DND-41 (cell line): Measurements from ENCODE around the gene LRRC59.
"Not testable (repeated sequence)": the region's sequence is repeated elsewhere in the genome, so short reads cannot be mapped to it uniquely, and the experiment has no call there.

ENCODE experiments used
- ATAC-seq: fragments of 200-7000 bp; cut with Tn5 transposase; 3 replicates; pipeline ENCODE4 v1.9.1; 2021; ENCODE audit warnings: low read depth; ENCODE audit not compliant: insufficient read depth
- DNase-seq: peaks from one replicate; pipeline ENCODE4 v3.0.0-alpha.2; 2020
- H2AFZ ChIP-seq: 2 replicates; pipeline ENCODE4 v1.6.0; 2012; ENCODE audit warnings: low read depth, low read length
- H3K27ac ChIP-seq: 2 replicates; pipeline ENCODE4 v1.5.1; 2012; ENCODE audit warnings: low read length, inconsistent platforms
- H3K27me3 ChIP-seq: fragments of 200-600 bp; sonication (generic); 2 replicates; pipeline ENCODE4 v1.6.0; 2012; ENCODE audit warnings: low read length, mild to moderate bottlenecking, inconsistent platforms; ENCODE audit not compliant: insufficient read depth, poor library complexity
- H3K36me3 ChIP-seq: 2 replicates; pipeline ENCODE4 v1.5.1; 2012; ENCODE audit warnings: low read length, inconsistent platforms; ENCODE audit not compliant: insufficient read depth
- H3K4me1 ChIP-seq: 2 replicates; pipeline ENCODE4 v1.5.1; 2012; ENCODE audit warnings: mild to moderate bottlenecking, low read length; ENCODE audit not compliant: insufficient read depth
- H3K4me2 ChIP-seq: 2 replicates; pipeline ENCODE4 v1.6.0; 2012; ENCODE audit warnings: mild to moderate bottlenecking, moderate library complexity, low read length, inconsistent platforms; ENCODE audit not compliant: insufficient read depth
- H3K4me3 ChIP-seq, 2 experiments: fragments of 200-600 bp in 1 of 2; shearing (Covaris generic) in 1 of 2; 2 replicates each; pipeline ENCODE4 v1.5.1; 2012 to 2016; ENCODE audit warnings: inconsistent platforms in 2 of 2, low read length in 2 of 2, mild to moderate bottlenecking in 2 of 2, low read depth in 1 of 2, moderate library complexity in 1 of 2
- H3K79me2 ChIP-seq: 2 replicates; pipeline ENCODE4 v1.6.0; 2012; ENCODE audit warnings: low read length, inconsistent platforms; ENCODE audit not compliant: insufficient read depth
- H3K9ac ChIP-seq: 2 replicates; pipeline ENCODE4 v1.6.0; 2012; ENCODE audit warnings: low read depth, mild to moderate bottlenecking, inconsistent platforms, low read length, moderate library complexity
- H3K9me3 ChIP-seq: 2 replicates; pipeline ENCODE4 v1.5.1; 2012; ENCODE audit warnings: low read length, moderate library complexity, mild to moderate bottlenecking, inconsistent platforms; ENCODE audit not compliant: insufficient read depth, severe bottlenecking
- H4K20me1 ChIP-seq: 2 replicates; pipeline ENCODE4 v1.6.0; 2012; ENCODE audit warnings: low read length; ENCODE audit not compliant: insufficient read depth
- CTCF ChIP-seq: IDR thresholded peaks from 2 replicates; pipeline ENCODE4 v1.5.1; 2012; ENCODE audit warnings: borderline replicate concordance, low read length, moderate library complexity, mild to moderate bottlenecking; ENCODE audit not compliant: poor library complexity, severe bottlenecking; ENCODE audit errors: extremely low read depth
- EZH2 ChIP-seq: IDR thresholded peaks from 3 replicates; pipeline ENCODE4 v1.6.1; 2012; ENCODE audit warnings: borderline replicate concordance, low read depth, mild to moderate bottlenecking, moderate library complexity, low read length, inconsistent platforms; ENCODE audit not compliant: severe bottlenecking

Gene LRRC59

GRCh38 chr17:50333291-50334057 lies 63.8 kb downstream of the LRRC59 start:
- Histone ChIP-seq H3K27ac (peak overlapping the region; percentile 58), H3K4me2 (peak overlapping the region; percentile 29), H3K4me1 (peaks cover 15% of the 10 kb centered on the region), H2AFZ (peak overlapping the region; percentile 69), H3K9ac (0 out of 2 replicates have a peak overlapping the region, but pooled peaks have one; percentile 17)
- H3K79me2 ChIP-seq, H4K20me1 ChIP-seq, H3K9me3 ChIP-seq, DNase-seq, H3K36me3 ChIP-seq, H3K4me3 ChIP-seq, H3K27me3 ChIP-seq: not testable (repeated sequence)
- ATAC-seq = peak; percentile 91
- TF ChIP-seq CTCF = peak; percentile 29

GRCh38 chr17:50332196-50332595 lies 65.1 kb downstream of the LRRC59 start:
- no peak for TF ChIP-seq CTCF
- no peak for TF ChIP-seq EZH2
- H2AFZ ChIP-seq = no peak overlapping the region
- no peak overlapping the region for H3K4me2 ChIP-seq
- no peak overlapping the region for H3K27ac ChIP-seq
- H3K4me3 ChIP-seq = no peak overlapping the region
- peaks cover 15% of the 10 kb centered on the region for H3K4me1 ChIP-seq
- no peaks in the 10 kb centered on the region for H4K20me1 ChIP-seq
- ATAC-seq (no peak), DNase-seq (no peak)
- no peaks in the 10 kb centered on the region for H3K36me3 ChIP-seq
- H3K79me2 ChIP-seq = no peaks in the 10 kb centered on the region
- H3K27me3 ChIP-seq = no peaks in the 10 kb centered on the region
- H3K9ac ChIP-seq = no peak overlapping the region
- no peaks in the 10 kb centered on the region for H3K9me3 ChIP-seq
